ENCODE measurements around the gene PMAIP1. TPM values are rescaled to one million over a fixed set of nuclear protein-coding genes. Genes with fewer than 3 reads are reported as not detected.

Gene PMAIP1
- total RNA-seq, 2 experiments from 2014 or later, result 14.8 to 19.1 TPM

GRCh38 chr18:59908799-59909198 lies 9.0 kb downstream of the PMAIP1 start:
- no peaks in the 10 kb centered on the region for H3K27me3 Mint-ChIP-seq
- H3K36me3 Mint-ChIP-seq (ENCODE audit: low read depth), result peaks cover 8% of the 10 kb centered on the region
- peaks cover 3% of the 10 kb centered on the region for H3K9me3 Mint-ChIP-seq
- H3K4me1 Mint-ChIP-seq, result peaks cover 50% of the 10 kb centered on the region
- DNase-seq, result no peak
- CTCF ChIA-PET, result interaction anchor here (1.0 kb wide), 1 partner anchor 23 kb away, joined by 3 read pairs; no protein-coding TSS in a partner anchor
- POLR2A ChIA-PET, result no interaction called here
- no peak overlapping the region for H3K27ac Mint-ChIP-seq
- H3K4me3 Mint-ChIP-seq, result no peak overlapping the region

GRCh38 chr18:59909289-59910036 lies 9.7 kb downstream of the PMAIP1 start:
- DNase-seq, result no peak
- ChIA-PET CTCF (interaction anchor here (1.0 kb wide), 1 partner anchor 24 kb away, joined by 3 read pairs; no protein-coding TSS in a partner anchor), POLR2A (no interaction called here)
- Mint-ChIP-seq H3K9me3 (peaks cover 3% of the 10 kb centered on the region), H3K27ac (no peak overlapping the region), H3K27me3 (no peaks in the 10 kb centered on the region), H3K4me3 (no peak overlapping the region), H3K36me3 (ENCODE audit: low read depth) (peaks cover 4% of the 10 kb centered on the region), H3K4me1 (peaks cover 44% of the 10 kb centered on the region)

- ChIA-PET CTCF (no interaction called here), POLR2A (no interaction called here)
- no peak overlapping the region for H3K4me3 Mint-ChIP-seq
- H3K4me1 Mint-ChIP-seq, result peaks cover 30% of the 10 kb centered on the region
- peaks cover 2% of the 10 kb centered on the region for H3K27me3 Mint-ChIP-seq
- no peaks in the 10 kb centered on the region for H3K36me3 Mint-ChIP-seq (ENCODE audit: low read depth)
- DNase-seq, result no peak
- H3K9me3 Mint-ChIP-seq, result peaks cover 3% of the 10 kb centered on the region
- H3K27ac Mint-ChIP-seq, result no peak overlapping the region
These were observed 11.2 kb downstream of the PMAIP1 start for GRCh38 chr18:59910967-59911366.

- ChIA-PET CTCF (no interaction called here), POLR2A (no interaction called here)
- H3K4me3 Mint-ChIP-seq, result no peak overlapping the region
- peaks cover 2% of the 10 kb centered on the region for H3K27me3 Mint-ChIP-seq
- no peak for DNase-seq
- peaks cover 3% of the 10 kb centered on the region for H3K9me3 Mint-ChIP-seq
- no peaks in the 10 kb centered on the region for H3K36me3 Mint-ChIP-seq (ENCODE audit: low read depth)
- H3K27ac Mint-ChIP-seq, result no peak overlapping the region
- H3K4me1 Mint-ChIP-seq, result peaks cover 24% of the 10 kb centered on the region
These were observed 11.8 kb downstream of the PMAIP1 start for GRCh38 chr18:59911600-59911999.

- Mint-ChIP-seq H3K27ac (no peak overlapping the region), H3K27me3 (peaks cover 2% of the 10 kb centered on the region), H3K36me3 (ENCODE audit: low read depth) (no peaks in the 10 kb centered on the region), H3K9me3 (peaks cover 3% of the 10 kb centered on the region), H3K4me1 (peaks cover 19% of the 10 kb centered on the region), H3K4me3 (no peak overlapping the region)
- ChIA-PET POLR2A (no interaction called here), CTCF (no interaction called here)
- no peak for DNase-seq
These were observed 12.3 kb downstream of the PMAIP1 start for GRCh38 chr18:59912007-59912550.

- POLR2A ChIA-PET, result no interaction called here
- Mint-ChIP-seq H3K4me3 (no peak overlapping the region), H3K9me3 (peaks cover 3% of the 10 kb centered on the region), H3K27me3 (peaks cover 2% of the 10 kb centered on the region), H3K4me1 (peaks cover 14% of the 10 kb centered on the region), H3K27ac (no peak overlapping the region), H3K36me3 (ENCODE audit: low read depth) (no peaks in the 10 kb centered on the region)
- CTCF ChIA-PET, result interaction anchor here (0.6 kb wide), 1 partner anchor 71 kb away, joined by 3 read pairs; no protein-coding TSS in a partner anchor
- no peak for DNase-seq
These were observed 15.8 kb downstream of the PMAIP1 start for GRCh38 chr18:59915606-59916005.

GRCh38 chr18:59916746-59917145 lies 16.9 kb downstream of the PMAIP1 start:
- peaks cover 20% of the 10 kb centered on the region for H3K4me1 Mint-ChIP-seq
- H3K27ac Mint-ChIP-seq, result no peak overlapping the region
- POLR2A ChIA-PET, result no interaction called here
- CTCF ChIA-PET, result no interaction called here
- no peak for DNase-seq
- peaks cover 3% of the 10 kb centered on the region for H3K9me3 Mint-ChIP-seq
- no peak overlapping the region for H3K4me3 Mint-ChIP-seq
- no peaks in the 10 kb centered on the region for H3K36me3 Mint-ChIP-seq (ENCODE audit: low read depth)
- H3K27me3 Mint-ChIP-seq, result peaks cover 2% of the 10 kb centered on the region

- no peaks in the 10 kb centered on the region for H3K36me3 Mint-ChIP-seq (ENCODE audit: low read depth)
- H3K27me3 Mint-ChIP-seq, result peaks cover 2% of the 10 kb centered on the region
- POLR2A ChIA-PET, result no interaction called here
- peaks cover 23% of the 10 kb centered on the region for H3K4me1 Mint-ChIP-seq
- peak overlapping the region; percentile 56 for H3K27ac Mint-ChIP-seq
- no peak for DNase-seq
- H3K4me3 Mint-ChIP-seq, result no peak overlapping the region
- peaks cover 3% of the 10 kb centered on the region for H3K9me3 Mint-ChIP-seq
- CTCF ChIA-PET, result interaction anchor here (1.9 kb wide), 1 partner anchor 12 kb away, joined by 7 read pairs; no protein-coding TSS in a partner anchor
These were observed 17.6 kb downstream of the PMAIP1 start for GRCh38 chr18:59917422-59917821.

GRCh38 chr18:59918320-59918755 lies 18.5 kb downstream of the PMAIP1 start:
- CTCF ChIA-PET, result interaction anchor here (0.6 to 1.9 kb wide), 8 partner anchors 13 to 1226 kb away, joined by 3 to 8 read pairs (median 4); no protein-coding TSS in a partner anchor
- Mint-ChIP-seq H3K36me3 (ENCODE audit: low read depth) (no peaks in the 10 kb centered on the region), H3K4me1 (peaks cover 28% of the 10 kb centered on the region), H3K4me3 (no peak overlapping the region), H3K9me3 (no peaks in the 10 kb centered on the region), H3K27me3 (peaks cover 2% of the 10 kb centered on the region), H3K27ac (no peak overlapping the region)
- POLR2A ChIA-PET, result no interaction called here
- DNase-seq, result no peak

- Mint-ChIP-seq H3K9me3 (no peaks in the 10 kb centered on the region), H3K4me3 (no peak overlapping the region), H3K27ac (no peak overlapping the region), H3K36me3 (ENCODE audit: low read depth) (no peaks in the 10 kb centered on the region), H3K4me1 (peaks cover 34% of the 10 kb centered on the region), H3K27me3 (peaks cover 5% of the 10 kb centered on the region)
- ChIA-PET CTCF (interaction anchor here (0.8 to 1.9 kb wide), 7 partner anchors 13 to 34 kb away, joined by 3 to 8 read pairs (median 4); no protein-coding TSS in a partner anchor), POLR2A (no interaction called here)
- no peak for DNase-seq
These were observed 19.2 kb downstream of the PMAIP1 start for GRCh38 chr18:59918997-59919396.

- H3K36me3 Mint-ChIP-seq (ENCODE audit: low read depth), result no peaks in the 10 kb centered on the region
- H3K27me3 Mint-ChIP-seq, result peaks cover 3% of the 10 kb centered on the region
- H3K4me1 Mint-ChIP-seq, result peaks cover 38% of the 10 kb centered on the region
- DNase-seq, result peak; percentile 80
- no peaks in the 10 kb centered on the region for H3K9me3 Mint-ChIP-seq
- POLR2A ChIA-PET, result interaction anchor here (0.6 kb wide), 1 partner anchor 16 kb away, joined by 3 read pairs; no protein-coding TSS in a partner anchor
- CTCF ChIA-PET, result no interaction called here
- no peak overlapping the region for H3K4me3 Mint-ChIP-seq
- H3K27ac Mint-ChIP-seq, result no peak overlapping the region
These were observed 21.6 kb downstream of the PMAIP1 start for GRCh38 chr18:59921384-59921891.

GRCh38 chr18:59923539-59924196 lies 23.9 kb downstream of the PMAIP1 start:
- no peak overlapping the region for H3K4me3 Mint-ChIP-seq
- no peak for DNase-seq
- POLR2A ChIA-PET, result interaction anchor here (1.0 to 1.1 kb wide), 2 partner anchors 18 to 19 kb away, joined by 4 to 7 read pairs; no protein-coding TSS in a partner anchor
- peaks cover 39% of the 10 kb centered on the region for H3K4me1 Mint-ChIP-seq
- H3K36me3 Mint-ChIP-seq (ENCODE audit: low read depth), result no peaks in the 10 kb centered on the region
- peaks cover 3% of the 10 kb centered on the region for H3K27me3 Mint-ChIP-seq
- H3K9me3 Mint-ChIP-seq, result no peaks in the 10 kb centered on the region
- no peak overlapping the region for H3K27ac Mint-ChIP-seq
- CTCF ChIA-PET, result interaction anchor here (1.0 to 2.1 kb wide), 3 partner anchors 8 to 18 kb away, joined by 3 to 9 read pairs (median 4); no protein-coding TSS in a partner anchor

GRCh38 chr18:59926131-59926530 lies 26.3 kb downstream of the PMAIP1 start:
- Mint-ChIP-seq H3K9me3 (no peaks in the 10 kb centered on the region), H3K27me3 (peaks cover 3% of the 10 kb centered on the region), H3K4me3 (no peak overlapping the region), H3K27ac (no peak overlapping the region), H3K36me3 (ENCODE audit: low read depth) (no peaks in the 10 kb centered on the region), H3K4me1 (peaks cover 38% of the 10 kb centered on the region)
- ChIA-PET POLR2A (no interaction called here), CTCF (interaction anchor here (0.6 kb wide), 1 partner anchor 29 kb away, joined by 3 read pairs; no protein-coding TSS in a partner anchor)
- no peak for DNase-seq

Measured in activated CD4-positive, alpha-beta T cell treated with anti-CD3 and anti-CD28 coated beads, Interleukin-2, amount 10 ng/mL, durations not matched to agents 7 days and 5 days (primary cell).